Endometrial microvascular endothelial cells (primary cell): ENCODE data around the gene FAM241B. TPM values are rescaled to one million over a fixed set of nuclear protein-coding genes. Genes with fewer than 3 reads are reported as not detected.

Source experiments
- in situ Hi-C: cut with HindIII; loops from 2 replicates; pipeline ENCODE4 v1.10.0; 2017; ENCODE audit warnings: low sequenced_read_pairs, low pct_unique_long_range_greater_than_20kb; ENCODE audit errors: inconsistent ontology term
- total RNA-seq: library from RNA; depleted of rRNA; stranded (reverse); fragments of >200 nt; gene quantifications from one replicate; pipeline ENCODE4 v1.2.3, GENCODE V29; 2015; ENCODE audit errors: inconsistent ontology term

The FAM241B gene
- total RNA-seq, 1 donor from 2014 or later = not detected

DNA sequence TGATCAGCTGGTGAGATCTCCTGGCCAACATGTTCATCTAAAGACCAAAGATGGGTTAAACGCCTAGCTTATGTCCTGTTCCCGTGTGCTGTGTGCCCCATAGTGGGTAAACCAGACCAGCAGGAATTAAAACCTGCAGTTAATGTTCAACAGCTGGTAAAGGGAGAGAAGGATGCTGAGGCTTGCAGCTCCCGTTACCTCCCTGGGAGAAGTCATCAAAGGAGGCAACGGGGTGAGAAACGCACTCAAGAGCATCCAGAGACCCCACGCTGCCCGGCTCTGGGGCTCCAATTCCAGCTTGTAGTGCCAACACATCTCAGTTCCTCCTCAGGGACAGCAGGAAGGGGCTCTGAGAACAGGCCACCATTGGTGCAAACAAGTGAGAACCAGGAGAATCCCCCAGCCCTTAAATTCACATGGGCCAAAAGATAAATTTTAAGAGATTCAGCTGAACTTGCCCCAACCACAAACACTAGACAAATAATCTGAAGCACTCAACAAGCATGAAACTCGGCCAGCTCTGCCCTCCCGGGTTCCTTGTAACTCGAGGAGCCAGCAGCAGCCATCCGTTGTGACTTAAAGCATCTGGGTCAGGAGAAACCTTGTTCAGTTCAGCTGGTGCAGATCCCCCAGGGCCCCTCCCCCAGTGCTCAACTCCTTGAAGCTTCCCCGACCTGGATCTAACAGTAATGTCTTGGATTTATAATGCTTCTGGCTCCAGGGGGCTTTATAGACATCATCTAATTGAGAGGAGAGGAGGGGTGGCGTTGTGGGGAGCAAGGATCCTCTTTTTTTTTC, 29.4 kb downstream of the FAM241B start:
- in situ Hi-C loops = no loop called here

DNA sequence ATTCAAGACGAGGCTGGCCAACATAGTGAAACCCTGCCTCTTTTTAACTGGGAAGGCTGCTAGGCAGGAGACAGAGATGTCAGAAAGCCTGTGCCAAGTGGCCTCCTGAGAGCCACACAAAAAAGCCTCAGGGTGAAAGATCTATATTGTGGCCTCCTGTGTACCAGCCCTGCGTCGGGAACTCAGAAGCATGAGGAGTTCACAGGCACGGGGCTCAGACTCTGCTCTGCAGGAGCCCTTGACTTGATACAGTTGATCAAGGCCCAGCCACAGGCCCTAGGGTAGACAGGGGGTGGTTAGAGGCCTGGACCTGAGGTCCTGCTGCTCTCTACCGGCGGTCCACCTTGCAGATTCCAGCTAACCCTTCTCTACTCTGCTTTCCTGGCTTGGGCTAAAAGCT, 30.2 kb downstream of the FAM241B start:
- in situ Hi-C loops = no loop called here

- in situ Hi-C loops = no loop called here
Measured at GRCh38 chr10:69661414-69662172, 31.5 kb downstream of the FAM241B start.

DNA sequence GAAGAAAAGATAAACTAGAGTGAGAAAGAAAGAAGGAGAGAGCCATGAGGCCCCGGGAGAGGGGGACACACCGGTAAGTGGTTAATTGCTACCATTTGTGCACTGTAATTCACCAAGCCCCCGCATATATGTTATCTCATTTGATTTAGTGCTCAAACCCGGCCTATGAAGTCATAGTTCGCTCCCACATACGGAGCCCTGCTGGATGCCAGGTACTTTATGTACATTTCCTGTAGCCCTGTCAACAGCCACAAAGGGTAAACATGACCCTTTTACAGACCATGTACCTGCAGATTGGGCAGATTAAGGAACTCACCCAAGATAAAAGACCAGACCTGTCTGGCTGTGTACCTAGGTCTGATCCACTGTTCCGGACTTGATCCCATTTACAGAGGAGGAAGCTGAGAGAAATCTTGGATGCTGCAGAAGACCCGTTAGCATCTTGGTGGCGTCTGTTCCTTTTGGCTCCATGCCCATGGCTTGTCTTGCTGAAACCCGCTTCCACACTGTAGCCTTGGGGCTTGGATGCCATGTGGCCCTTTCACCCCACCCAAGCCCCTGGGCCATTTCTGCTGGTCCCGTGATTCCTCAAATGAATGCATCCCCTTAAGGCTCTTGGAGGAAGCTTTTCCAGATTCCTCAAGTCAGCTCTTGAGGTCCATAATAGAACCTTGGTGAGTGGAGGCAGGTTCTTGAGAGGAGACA, 32.3 kb downstream of the FAM241B start:
- in situ Hi-C loops = no loop called here

GRCh38 chr10:69662901-69663300, 32.9 kb downstream of the FAM241B start:
- in situ Hi-C loops = no loop called here

DNA sequence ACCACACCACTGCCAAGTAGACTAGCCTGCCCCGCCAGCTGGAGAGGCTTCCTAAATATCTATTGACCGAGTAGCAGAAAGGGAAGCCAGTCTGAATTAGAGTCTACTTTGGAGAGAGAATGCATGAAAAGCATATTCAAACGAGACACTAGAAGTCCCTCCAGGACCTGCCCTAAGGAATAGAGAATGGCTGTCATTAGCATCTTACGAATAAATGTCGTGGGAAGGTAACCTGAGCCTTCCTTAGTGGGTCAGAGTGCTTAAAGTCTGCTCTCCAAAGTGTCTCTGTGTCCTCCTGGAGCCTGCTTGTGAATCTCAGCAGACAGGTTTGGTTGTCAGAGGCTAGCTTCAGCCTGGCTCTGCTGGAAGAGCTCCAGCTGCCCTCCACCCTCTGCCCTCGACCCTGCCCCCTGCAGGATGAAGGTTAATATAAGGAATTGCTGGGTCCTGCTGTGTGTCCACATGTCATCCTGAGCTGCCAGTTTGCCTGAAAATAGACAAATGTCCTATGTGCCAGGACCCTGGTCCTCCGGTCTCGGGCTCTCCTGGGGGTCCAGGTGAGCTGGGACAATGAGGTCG, 33.4 kb downstream of the FAM241B start:
- in situ Hi-C loops = no loop called here

DNA sequence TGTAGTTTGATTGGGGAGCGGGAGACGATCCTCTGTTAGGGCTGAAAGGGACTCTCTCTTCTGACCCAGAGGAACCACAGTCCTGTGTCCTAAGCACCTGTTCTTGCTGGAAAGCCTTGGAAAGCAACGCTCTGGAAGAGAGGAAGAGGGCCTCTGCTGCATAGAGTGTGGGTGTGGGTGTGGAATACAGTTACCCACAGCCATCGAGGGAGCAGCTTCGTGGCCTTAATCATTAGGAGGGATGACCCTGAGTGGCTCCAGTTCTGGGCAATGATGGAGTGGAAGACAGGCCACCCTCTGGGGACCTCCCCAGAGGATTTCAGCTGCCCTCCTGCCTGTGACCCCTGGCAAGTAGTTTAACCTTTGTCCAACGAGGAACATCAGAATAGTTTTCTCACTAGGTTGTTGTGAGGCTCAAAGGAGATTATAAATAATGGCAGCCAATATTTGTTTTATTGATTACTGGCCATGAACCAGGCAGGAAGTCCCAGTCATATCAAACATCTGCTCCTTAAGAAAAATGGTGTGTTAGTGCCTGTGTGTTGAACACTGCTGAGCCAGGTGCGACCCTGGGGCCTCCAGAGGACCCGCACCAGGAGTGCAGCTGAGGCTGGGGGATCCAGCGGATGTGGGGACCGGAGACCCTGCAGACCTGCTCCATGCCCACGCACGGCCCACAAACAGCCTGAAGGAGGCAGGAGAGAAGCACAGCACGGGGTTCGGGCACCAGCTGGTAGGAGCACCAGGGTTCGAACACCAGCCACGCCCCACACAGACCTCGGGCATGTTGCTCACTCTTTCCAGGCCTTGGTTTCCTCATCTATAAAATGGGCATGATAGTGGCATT, 35.6 kb downstream of the FAM241B start:
- in situ Hi-C loops = no loop called here

GRCh38 chr10:69666756-69667155, 36.7 kb downstream of the FAM241B start:
- in situ Hi-C loops = no loop called here

DNA sequence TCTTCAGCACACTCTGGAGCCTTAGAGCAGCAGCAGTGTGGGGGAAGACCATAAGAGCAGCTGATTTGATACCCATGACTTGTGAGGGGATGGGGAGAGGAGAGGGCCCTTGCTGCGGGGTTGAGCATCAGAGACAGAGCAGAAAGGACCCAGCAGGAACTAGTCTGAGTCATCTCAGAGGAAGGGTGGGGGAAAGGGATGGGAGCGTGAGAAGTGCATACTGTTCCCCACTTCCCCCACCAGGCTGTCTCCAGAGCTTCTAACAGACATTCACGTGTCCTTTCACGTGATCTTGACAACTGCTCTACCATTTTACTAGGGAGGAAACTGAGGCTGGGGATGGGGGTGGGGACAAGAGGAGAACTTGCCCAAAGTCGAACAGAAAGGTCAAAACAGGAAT, 38.7 kb downstream of the FAM241B start:
- in situ Hi-C loops = no loop called here

- in situ Hi-C loops = no loop called here
Measured at GRCh38 chr10:69669409-69669808, 39.4 kb downstream of the FAM241B start.

DNA sequence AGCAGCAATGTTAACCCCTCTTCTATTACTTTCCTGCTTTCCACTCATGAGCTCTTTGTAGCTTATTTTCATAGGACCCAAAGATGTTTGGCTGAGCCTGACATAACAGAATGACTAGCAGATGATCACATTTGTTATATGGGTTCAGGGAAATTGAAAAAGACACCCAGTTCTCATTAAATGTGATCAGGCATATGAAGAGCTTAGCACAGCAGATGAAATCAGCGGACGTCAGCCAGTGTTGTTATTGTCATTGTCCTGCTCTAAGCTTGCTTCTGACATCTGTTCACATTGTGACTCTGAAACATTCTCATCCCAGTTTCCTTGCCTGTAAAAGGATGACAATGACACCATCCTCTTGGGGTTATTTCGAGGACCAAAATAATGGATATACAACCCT, 43.5 kb downstream of the FAM241B start:
- in situ Hi-C loops = no loop called here

DNA sequence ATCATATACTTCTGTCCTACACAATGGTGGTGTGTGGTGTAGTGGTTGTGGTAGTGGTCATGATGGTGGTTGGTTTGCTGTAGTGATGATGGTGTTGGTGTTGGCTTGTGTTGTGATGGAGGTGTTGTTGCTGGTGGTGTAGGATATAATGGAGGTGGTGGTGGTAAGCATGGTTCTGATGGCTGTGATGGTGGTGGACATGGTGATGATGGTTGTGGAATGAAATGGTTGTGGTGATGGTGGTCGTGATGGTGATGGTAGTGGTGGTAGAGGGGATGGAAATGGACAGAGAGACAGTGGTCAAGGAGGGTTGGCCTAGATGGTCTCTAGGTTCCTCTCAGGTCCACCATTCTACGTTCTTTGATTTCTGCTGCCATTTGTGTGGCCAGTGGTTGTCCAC, 44.7 kb downstream of the FAM241B start:
- in situ Hi-C loops = no loop called here

GRCh38 chr10:69676301-69676700, 46.3 kb downstream of the FAM241B start:
- in situ Hi-C loops = no loop called here

DNA sequence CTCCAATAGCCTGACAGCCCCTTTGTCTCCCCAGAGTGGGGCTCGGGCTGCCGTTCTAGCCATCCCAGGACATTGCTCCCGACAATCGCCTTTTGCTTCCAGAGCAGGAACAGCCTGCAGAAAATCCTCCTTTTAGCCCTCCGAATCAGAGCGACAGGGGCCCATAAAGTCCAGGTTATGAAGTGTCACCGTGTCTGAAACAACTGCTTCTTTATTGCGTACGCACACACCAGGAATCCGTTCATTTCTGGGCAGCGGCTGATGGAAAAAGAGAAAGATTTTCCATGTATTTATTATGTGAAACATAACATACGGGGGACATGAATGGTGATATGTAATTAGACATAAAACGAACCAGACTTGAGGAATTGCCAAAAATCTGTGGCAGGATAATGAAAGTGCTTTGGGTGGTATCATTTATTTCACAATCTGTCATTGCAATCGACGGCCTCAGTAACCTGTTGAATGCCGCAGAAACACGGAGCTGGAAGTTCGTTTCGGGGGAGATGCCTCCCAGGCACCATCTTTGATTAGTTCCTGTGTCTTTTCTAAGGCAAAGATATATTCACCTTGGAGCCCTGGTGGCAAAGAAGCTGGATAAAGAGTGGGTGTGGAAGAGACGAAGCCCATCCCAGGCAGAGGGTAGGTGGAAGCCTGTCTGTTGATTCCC, 48.1 kb downstream of the FAM241B start:
- in situ Hi-C loops = no loop called here

DNA sequence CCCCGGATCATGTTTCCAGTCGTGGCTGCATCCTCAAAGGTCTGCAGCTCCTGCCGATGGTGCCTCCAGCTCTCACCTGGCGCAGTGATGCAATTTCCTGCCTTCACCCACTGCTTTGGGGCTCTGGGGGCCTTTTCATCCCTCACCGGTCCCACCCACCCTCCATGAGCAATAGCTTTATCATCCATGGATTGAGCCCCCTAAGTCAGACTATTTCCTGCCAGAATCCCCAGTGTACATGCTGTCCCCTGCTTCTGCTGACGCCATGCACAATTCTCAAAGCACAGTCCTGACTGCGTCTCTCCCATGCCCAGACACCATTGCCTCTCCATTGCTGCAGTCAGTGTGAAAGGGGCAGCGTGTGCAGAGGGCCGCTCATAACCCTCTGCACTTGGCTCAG, 49.7 kb downstream of the FAM241B start:
- in situ Hi-C loops = no loop called here

- in situ Hi-C loops = no loop called here
Measured at GRCh38 chr10:69680610-69681009, 50.6 kb downstream of the FAM241B start.

GRCh38 chr10:69681436-69681835, 51.4 kb downstream of the FAM241B start:
- in situ Hi-C loops = no loop called here

DNA sequence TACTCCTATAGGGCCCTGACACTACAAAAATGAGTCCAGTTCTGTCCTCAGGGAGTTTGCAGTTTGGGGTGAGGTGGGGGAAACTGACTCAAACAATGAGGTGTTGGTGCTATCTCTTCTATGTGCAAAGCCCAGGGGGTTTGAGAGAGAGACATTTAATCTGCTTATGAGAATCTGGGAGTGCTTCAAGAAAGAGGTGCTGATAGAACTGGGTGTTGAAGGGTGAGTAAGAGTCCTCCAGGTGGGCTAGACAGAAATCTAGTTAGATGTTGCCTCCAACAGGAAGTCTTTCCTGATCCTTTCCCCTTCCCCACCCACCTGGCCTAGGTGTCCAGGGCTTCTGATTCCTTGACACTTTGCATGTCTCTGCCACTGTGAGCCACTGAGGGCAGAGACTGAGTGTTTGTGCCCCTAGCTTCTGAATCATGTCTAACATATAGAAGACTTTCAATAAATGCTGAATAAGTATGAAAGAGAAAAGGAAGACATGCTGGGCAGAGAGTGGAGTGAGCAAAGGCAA, 53.0 kb downstream of the FAM241B start:
- in situ Hi-C loops = no loop called here
